ENCODE data around the gene NIPSNAP2. TPM values are rescaled to one million over a fixed set of nuclear protein-coding genes. Genes with fewer than 3 reads are reported as not detected.

The NIPSNAP2 gene
- total and polyA plus RNA-seq, 10 of the 15 experiments (the other 5 are each of a cell fraction or from before 2014, with no cell fraction given) = 24.7 to 88.5 (median 49.9) TPM

- peaks cover 0 to 6% of the 10 kb centered on the region in 2 experiments; a peak in 1 of 4 replicates for H3K36me3 ChIP-seq (ENCODE audit: control insufficient read depth in 2 of 2, insufficient read depth in 2 of 2, low read length in 1 of 2)
- intact Hi-C loops (cut with micrococcal nuclease; ENCODE audit: unreplicated experiment) = no loop called here
- H3K27me3 ChIP-seq (replicated peaks in 1 of 2; ENCODE audit: control insufficient read depth in 2 of 2, insufficient read depth in 2 of 2, low read length in 1 of 2) = no peaks in the 10 kb centered on the region
- H3K27ac ChIP-seq (ENCODE audit: control insufficient read depth, insufficient read depth) = no peak overlapping the region
- POLR2A ChIA-PET = interaction anchor here (0.7 kb wide), 1 partner anchor 383 kb away, joined by 7 read pairs; no protein-coding TSS in a partner anchor
- no peak overlapping the region for H3K4me2 ChIP-seq (ENCODE audit: control insufficient read depth, insufficient read depth)
- FAIRE-seq (no peak), DNase-seq (ENCODE audit: low read depth, low spot score) (no peak), ATAC-seq (no peak)
- no peaks in the 10 kb centered on the region for H3K4me1 ChIP-seq (ENCODE audit: control insufficient read depth, insufficient read depth, low read length)
- H3K79me2 ChIP-seq (ENCODE audit: control insufficient read depth, insufficient read depth, low read length) = no peaks in the 10 kb centered on the region
- in situ Hi-C loops (cut with MboI) = no loop called here
- no peak overlapping the region for H2AFZ ChIP-seq (ENCODE audit: control insufficient read depth, low read depth, low read length)
- H3K9ac ChIP-seq (ENCODE audit: control insufficient read depth, insufficient read depth, low read length) = no peak overlapping the region
- CTCF ChIA-PET = interaction anchor here (0.6 kb wide), 1 partner anchor 8 kb away, joined by 3 read pairs; no protein-coding TSS in a partner anchor
- H3K9me3 ChIP-seq (replicated peaks; ENCODE audit: control insufficient read depth, insufficient read depth, low read length) = no peaks in the 10 kb centered on the region
- no peaks in the 10 kb centered on the region for H4K20me1 ChIP-seq (ENCODE audit: control insufficient read depth, insufficient read depth)
- BruUV-seq (replicated peaks) = no TSS peak
- H3K4me3 ChIP-seq = no peak overlapping the region
- SMC1A ChIA-PET (ENCODE audit: uncharacterized antibody, unreplicated experiment) = no interaction called here
- WGBS (ENCODE audit: insufficient coverage, insufficient replicate concordance, low lambda C conversion rate, missing lambda C conversion rate) = 83% methylated on average over 1 of the region's 2 CpGs
- RAD21 ChIA-PET (ENCODE audit: unreplicated experiment) = no interaction called here
- TF ChIP-seq ELK1 (IDR thresholded peaks at IDR 0.05; ENCODE audit: low read depth, low read length) (no peak), CUX1 (IDR thresholded peaks at IDR 0.05; ENCODE audit: insufficient replicate concordance, low read depth, low read length) (no peak), TCF3 (IDR thresholded peaks at IDR 0.05; ENCODE audit: borderline replicate concordance, insufficient read depth, low read depth, low read length) (no peak), ZBTB33 (IDR thresholded peaks at IDR 0.05) (no peak), CTCF (IDR thresholded peaks at IDR 0.05 in 2 of 3, conservative IDR thresholded peaks at IDR 0.05 in 1 of 3; ENCODE audit: control insufficient read depth in 2 of 3, extremely low read depth in 1 of 3, insufficient read depth in 1 of 3, low read depth in 3 of 3, low read length in 3 of 3) (no peak), CBX5 (IDR thresholded peaks at IDR 0.05; ENCODE audit: low read depth) (no peak), PRDM15 (CRISPR knock-in tag; IDR thresholded peaks at IDR 0.05) (no peak), BMI1 (IDR thresholded peaks at IDR 0.05; ENCODE audit: borderline replicate concordance) (no peak)
These were observed 62.2 kb downstream of the NIPSNAP2 start for GRCh38 chr7:56026538-56026937.
